Ovary (tissue), 9 donors: Measurements from ENCODE around the gene WDR4. TPM values are rescaled to one million over a fixed set of nuclear protein-coding genes. Genes with fewer than 3 reads are reported as not detected.

Source experiments
- DNase-seq, 5 donors: peaks; one replicate each; pipeline ENCODE4 v3.0.0-alpha.2; 2019 to 2020
- H3K27ac ChIP-seq, 2 donors: fragments of 200-600 bp; one replicate each; pipeline versions ENCODE4 v1.5.1 to v1.8.0; 2019 to 2022
- H3K27me3 ChIP-seq: fragments of 200-600 bp; one replicate; pipeline ENCODE4 v1.8.0; 2022
- H3K36me3 ChIP-seq: fragments of 200-600 bp; sonication (generic); one replicate; pipeline ENCODE4 v1.5.1; 2019
- H3K4me1 ChIP-seq: one replicate; pipeline ENCODE4 v1.8.1; 2013; ENCODE audit warnings: mild to moderate bottlenecking, moderate library complexity; ENCODE audit not compliant: insufficient read depth
- H3K4me3 ChIP-seq: fragments of 200-600 bp; sonication (generic); one replicate; pipeline ENCODE4 v1.5.1; 2017
- H3K9me3 ChIP-seq, 2 donors: fragments of 200-600 bp in 1 of 2; sonication (generic) in 1 of 2; one replicate each; pipeline versions ENCODE4 v1.5.1 to v1.8.1; 2013 to 2019; ENCODE audit warnings: mild to moderate bottlenecking in 1 of 2, moderate library complexity in 1 of 2
- CTCF ChIP-seq, 3 donors: fragments of 450-650 bp in 2 of 3; fragments of 200-600 bp in 1 of 3; IDR thresholded peaks; one replicate each; pipeline versions ENCODE4 v1.5.1 to v1.8.0; 2016 to 2022; ENCODE audit warnings: antibody characterized with exemption in 3 of 3, mild to moderate bottlenecking in 1 of 3
- EP300 ChIP-seq: sonication (generic); formaldehyde crosslinking; IDR thresholded peaks from one replicate; pipeline ENCODE4 v1.6.1; 2017; ENCODE audit warnings: antibody characterized with exemption
- POLR2A ChIP-seq: fragments of 450-650 bp; IDR thresholded peaks from one replicate; pipeline ENCODE4 v1.6.1; 2017; ENCODE audit warnings: antibody characterized with exemption, mild to moderate bottlenecking, moderate library complexity
- WGBS, 3 donors: extraction: QIAGEN DNeasy Blood & Tissue Kit in 1 of 3; methylation state at CpG; one replicate each; pipeline versions ENCODE4 v1.1.5 to v1.1.7; 2013 to 2017; 5-methylcytosine and 5-hydroxymethylcytosine counted together
- intact Hi-C, 4 donors: fragments of 100-400 bp; cut with DNase I; formaldehyde crosslinking; loops; one replicate each; pipeline versions ENCODE4 v1.11.0 to v1.15.1; 2022 to 2023
- polyA plus RNA-seq, 2 donors: library from polyadenylated mRNA; stranded (reverse); fragments of 200-250 nt in 1 of 2; fragments of 350-450 nt in 1 of 2; fragmentation: Illumina TruSeq in 1 of 2; extraction: RNeasy Lipid Tissue Mini Kit (QIAGEN cat#74804) in 1 of 2; gene quantifications; one replicate each; pipeline ENCODE4 v1.2.3, GENCODE V29; 2013 to 2014
- total RNA-seq, 7 donors: library from RNA; depleted of rRNA in 2 of 7; stranded (reverse); fragments of >200 nt in 2 of 7; fragmentation: NEBNext Ultra II Directional in 3 of 7; extraction: Animal tissue kit (Norgen Biotek cat#: 25700) in 3 of 7; gene quantifications; one replicate each; pipeline versions ENCODE4 v1.1.0 to v1.2.4, GENCODE V29; 2016 to 2023
- donor health status: DM: no; HTN: no; CAD: no; lungs with moderate emphysema.
- donor health status: DM: no; HTN: no; CAD: no.
- donor health status: Bipolar disorder and iron deficiency.
- donor health status: DM: yes; HTN: yes; CAD: no.
- donor health status: DM: no; HTN: no; CAD: no.
- donor health status: DM: yes; HTN: yes; CAD: no.

WDR4 gene
- total and polyA plus RNA-seq, 9 donors, result 3.2 to 33.1 (median 15.7) TPM

- Histone ChIP-seq H3K4me1 (no peaks in the 10 kb centered on the region), H3K4me3 (no peak overlapping the region), H3K27ac (no peak overlapping the region), H3K36me3 (no peaks in the 10 kb centered on the region), H3K9me3 (no peaks in the 10 kb centered on the region), H3K27me3 (no peaks in the 10 kb centered on the region)
- WGBS, 3 donors, result 85 to 92% (median 92%) methylated on average over 6 to 11 of the region's 11 CpGs
- TF ChIP-seq EP300 (no peak), CTCF (IDR thresholded peaks at IDR 0.05) (no peak), POLR2A (no peak)
- intact Hi-C loops, result no loop called here
- no peak for DNase-seq
Observed at GRCh38 chr21:42857216-42857615, 22.1 kb downstream of the WDR4 start.

DNA sequence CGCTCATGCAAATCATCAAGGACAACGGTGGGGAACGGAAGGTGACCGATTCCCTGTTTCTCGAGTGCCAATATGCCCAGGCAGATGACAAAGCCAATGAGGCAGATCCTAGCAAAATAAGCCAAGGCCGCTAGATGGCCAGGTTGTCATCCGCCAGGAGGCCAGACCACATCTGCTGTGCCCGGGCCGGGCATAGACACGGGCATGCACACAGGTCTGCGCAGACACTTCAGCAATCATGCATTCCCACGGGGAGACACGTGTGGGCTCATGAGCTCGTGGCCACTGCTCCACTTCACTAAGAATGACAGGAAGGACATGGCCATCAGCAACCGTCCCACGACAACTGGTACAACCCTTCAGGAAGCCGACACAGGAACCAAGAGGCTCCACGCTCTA is 23.4 kb downstream of the WDR4 start:
- intact Hi-C loops, result no loop called here
- H3K9me3 ChIP-seq, result no peaks in the 10 kb centered on the region
- H3K4me3 ChIP-seq, result no peak overlapping the region
- DNase-seq, result no peak
- TF ChIP-seq EP300 (no peak), CTCF (IDR thresholded peaks at IDR 0.05) (no peak), POLR2A (no peak)
- no peaks in the 10 kb centered on the region for H3K27me3 ChIP-seq
- no peak overlapping the region for H3K27ac ChIP-seq
- H3K36me3 ChIP-seq, result no peaks in the 10 kb centered on the region
- no peaks in the 10 kb centered on the region for H3K4me1 ChIP-seq
- WGBS, 3 donors, result 88 to 95% (median 93%) methylated on average over 18 of the region's 18 CpGs

- intact Hi-C loops, result no loop called here
- WGBS, 3 donors, result 85 to 88% (median 88%) methylated on average over 19 of the region's 19 CpGs
- DNase-seq, result no peak
- no peaks in the 10 kb centered on the region for H3K36me3 ChIP-seq
- no peaks in the 10 kb centered on the region for H3K4me1 ChIP-seq
- no peak overlapping the region for H3K27ac ChIP-seq
- no peak for TF ChIP-seq POLR2A
- TF ChIP-seq CTCF (IDR thresholded peaks at IDR 0.05), result no peak
- no peak for TF ChIP-seq EP300
- no peak overlapping the region for H3K4me3 ChIP-seq
- H3K27me3 ChIP-seq, result no peaks in the 10 kb centered on the region
- H3K9me3 ChIP-seq, result no peaks in the 10 kb centered on the region
Observed at GRCh38 chr21:42855171-42855936, 24.0 kb downstream of the WDR4 start.

DNA sequence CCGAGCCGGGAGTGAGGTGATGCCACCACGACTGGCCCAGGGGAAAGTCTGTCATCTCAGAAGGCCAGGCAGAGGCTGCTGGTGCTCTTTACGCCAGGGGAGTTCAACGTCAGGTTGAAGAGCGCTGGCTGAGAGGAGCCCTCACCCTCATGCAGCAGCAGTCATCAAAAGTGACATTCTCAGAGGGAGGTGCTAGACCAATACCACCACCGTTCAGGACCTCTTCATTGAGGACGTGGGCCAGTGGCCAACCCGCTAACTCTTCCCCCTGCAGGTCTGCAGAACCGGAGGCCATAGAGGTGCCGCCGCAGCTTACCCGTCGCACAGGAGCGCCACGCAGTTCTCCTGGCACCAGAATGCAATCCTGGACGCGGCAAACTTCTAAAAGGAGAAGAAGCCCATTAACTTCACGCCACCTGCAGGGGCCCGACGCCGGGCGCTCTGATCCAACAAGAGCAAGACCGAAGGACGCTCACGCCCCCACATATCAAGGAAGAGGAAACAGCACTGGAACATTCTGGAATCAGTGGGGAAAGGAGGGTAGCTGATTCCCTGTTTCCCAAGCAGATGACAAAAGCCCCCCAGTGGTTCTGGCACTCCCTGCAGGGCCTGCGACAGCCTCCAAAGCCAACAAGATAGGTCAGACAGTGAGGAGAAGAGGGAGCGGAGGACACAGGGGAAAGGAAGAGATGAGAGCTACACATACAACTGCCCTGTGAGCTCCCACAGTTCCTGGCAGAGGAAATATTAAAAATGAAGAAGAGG is 24.9 kb downstream of the WDR4 start:
- no peaks in the 10 kb centered on the region for H3K36me3 ChIP-seq
- TF ChIP-seq POLR2A (no peak), EP300 (no peak), CTCF (IDR thresholded peaks at IDR 0.05) (no peak)
- H3K4me3 ChIP-seq, result no peak overlapping the region
- H3K27me3 ChIP-seq, result no peaks in the 10 kb centered on the region
- no peaks in the 10 kb centered on the region for H3K9me3 ChIP-seq
- 93% methylated on average over 28 of the region's 28 CpGs for WGBS, 3 donors
- DNase-seq, result no peak
- H3K4me1 ChIP-seq, result no peaks in the 10 kb centered on the region
- intact Hi-C loops, result no loop called here
- no peak overlapping the region for H3K27ac ChIP-seq
